ENCODE measurements around the gene DNAJB6. TPM values are rescaled to one million over a fixed set of nuclear protein-coding genes. Genes with fewer than 3 reads are reported as not detected.
A peak's percentile ranks its signal among the peaks of the same experiment; 100 is the strongest.

Gene DNAJB6
- total RNA-seq, 1 experiment from 2014 or later, result 201 TPM

DNA sequence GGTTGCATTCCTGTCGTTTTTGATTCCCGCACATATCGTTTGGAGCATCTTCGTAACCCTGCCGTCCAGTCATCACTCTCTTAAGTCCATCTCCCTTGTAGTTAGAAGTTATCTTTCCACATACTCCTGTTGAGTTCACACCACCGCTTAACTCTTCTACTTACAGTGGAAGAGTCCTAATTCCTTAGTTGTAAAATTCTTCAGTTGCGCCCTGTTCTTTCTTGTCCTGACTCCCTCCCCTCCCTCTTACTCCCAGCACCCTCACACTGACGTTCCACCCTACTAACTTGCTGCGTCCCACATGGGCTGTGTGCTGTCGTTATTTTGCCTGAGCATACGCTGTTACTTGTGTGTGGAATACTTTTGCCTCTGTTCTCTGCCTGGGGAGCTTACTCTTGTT, 11.7 kb downstream of the DNAJB6 start:
- Histone ChIP-seq H3K36me3 (ENCODE audit: control insufficient read depth, insufficient read depth, low read length) (no peaks in the 10 kb centered on the region), H3K27me3 (ENCODE audit: control insufficient read depth, insufficient read depth, low read length) (no peaks in the 10 kb centered on the region), H3K4me1 (ENCODE audit: control insufficient read depth, insufficient read depth, low read length) (peaks cover 76% of the 10 kb centered on the region), H3K27ac (ENCODE audit: low read length) (peak overlapping the region; percentile 6; the same call in 1 of the 2 replicates), H3K9me3 (ENCODE audit: control insufficient read depth, insufficient read depth, low read depth, low read length) (no peaks in the 10 kb centered on the region), H3K4me3 (ENCODE audit: low read depth in 2 of 2, low read length in 2 of 2) (no peak overlapping the region)
- no peak for TF ChIP-seq TCF7L2 (IDR thresholded peaks at IDR 0.05; ENCODE audit: low read depth, low read length)
- no peak for TF ChIP-seq SIN3A (IDR thresholded peaks at IDR 0.05; ENCODE audit: borderline replicate concordance, insufficient read depth, low read depth, low read length)
- TF ChIP-seq, protein P1, sequence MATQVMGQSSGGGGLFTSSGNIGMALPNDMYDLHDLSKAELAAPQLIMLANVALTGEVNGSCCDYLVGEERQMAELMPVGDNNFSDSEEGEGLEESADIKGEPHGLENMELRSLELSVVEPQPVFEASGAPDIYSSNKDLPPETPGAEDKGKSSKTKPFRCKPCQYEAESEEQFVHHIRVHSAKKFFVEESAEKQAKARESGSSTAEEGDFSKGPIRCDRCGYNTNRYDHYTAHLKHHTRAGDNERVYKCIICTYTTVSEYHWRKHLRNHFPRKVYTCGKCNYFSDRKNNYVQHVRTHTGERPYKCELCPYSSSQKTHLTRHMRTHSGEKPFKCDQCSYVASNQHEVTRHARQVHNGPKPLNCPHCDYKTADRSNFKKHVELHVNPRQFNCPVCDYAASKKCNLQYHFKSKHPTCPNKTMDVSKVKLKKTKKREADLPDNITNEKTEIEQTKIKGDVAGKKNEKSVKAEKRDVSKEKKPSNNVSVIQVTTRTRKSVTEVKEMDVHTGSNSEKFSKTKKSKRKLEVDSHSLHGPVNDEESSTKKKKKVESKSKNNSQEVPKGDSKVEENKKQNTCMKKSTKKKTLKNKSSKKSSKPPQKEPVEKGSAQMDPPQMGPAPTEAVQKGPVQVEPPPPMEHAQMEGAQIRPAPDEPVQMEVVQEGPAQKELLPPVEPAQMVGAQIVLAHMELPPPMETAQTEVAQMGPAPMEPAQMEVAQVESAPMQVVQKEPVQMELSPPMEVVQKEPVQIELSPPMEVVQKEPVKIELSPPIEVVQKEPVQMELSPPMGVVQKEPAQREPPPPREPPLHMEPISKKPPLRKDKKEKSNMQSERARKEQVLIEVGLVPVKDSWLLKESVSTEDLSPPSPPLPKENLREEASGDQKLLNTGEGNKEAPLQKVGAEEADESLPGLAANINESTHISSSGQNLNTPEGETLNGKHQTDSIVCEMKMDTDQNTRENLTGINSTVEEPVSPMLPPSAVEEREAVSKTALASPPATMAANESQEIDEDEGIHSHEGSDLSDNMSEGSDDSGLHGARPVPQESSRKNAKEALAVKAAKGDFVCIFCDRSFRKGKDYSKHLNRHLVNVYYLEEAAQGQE (IDR thresholded peaks at IDR 0.05; ENCODE audit: insufficient read depth in 1 of 2, low read depth in 2 of 2, low read length in 1 of 2), result no peak
- TF ChIP-seq, protein P2, sequence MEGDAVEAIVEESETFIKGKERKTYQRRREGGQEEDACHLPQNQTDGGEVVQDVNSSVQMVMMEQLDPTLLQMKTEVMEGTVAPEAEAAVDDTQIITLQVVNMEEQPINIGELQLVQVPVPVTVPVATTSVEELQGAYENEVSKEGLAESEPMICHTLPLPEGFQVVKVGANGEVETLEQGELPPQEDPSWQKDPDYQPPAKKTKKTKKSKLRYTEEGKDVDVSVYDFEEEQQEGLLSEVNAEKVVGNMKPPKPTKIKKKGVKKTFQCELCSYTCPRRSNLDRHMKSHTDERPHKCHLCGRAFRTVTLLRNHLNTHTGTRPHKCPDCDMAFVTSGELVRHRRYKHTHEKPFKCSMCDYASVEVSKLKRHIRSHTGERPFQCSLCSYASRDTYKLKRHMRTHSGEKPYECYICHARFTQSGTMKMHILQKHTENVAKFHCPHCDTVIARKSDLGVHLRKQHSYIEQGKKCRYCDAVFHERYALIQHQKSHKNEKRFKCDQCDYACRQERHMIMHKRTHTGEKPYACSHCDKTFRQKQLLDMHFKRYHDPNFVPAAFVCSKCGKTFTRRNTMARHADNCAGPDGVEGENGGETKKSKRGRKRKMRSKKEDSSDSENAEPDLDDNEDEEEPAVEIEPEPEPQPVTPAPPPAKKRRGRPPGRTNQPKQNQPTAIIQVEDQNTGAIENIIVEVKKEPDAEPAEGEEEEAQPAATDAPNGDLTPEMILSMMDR (IDR thresholded peaks at IDR 0.05), result no peak
- TF ChIP-seq POLR2AphosphoS5 (IDR thresholded peaks at IDR 0.05; ENCODE audit: low read depth, low read length), result no peak
- intact Hi-C loops (cut with micrococcal nuclease; ENCODE audit: unreplicated experiment), result no loop called here
- DNase-seq (ENCODE audit: low read depth, low spot score) (no peak), ATAC-seq (no peak)
- in situ Hi-C loops (cut with HindIII; ENCODE audit: low pct_unique_long_range_greater_than_20kb, low sequenced_read_pairs), result no loop called here
- ChIA-PET POLR2A (interaction anchor here (0.7 kb wide), 1 partner anchor 14 kb away, joined by 3 read pairs; no protein-coding TSS in a partner anchor), CTCF (no interaction called here)
- BruUV-seq (replicated peaks), result no TSS peak

DNA sequence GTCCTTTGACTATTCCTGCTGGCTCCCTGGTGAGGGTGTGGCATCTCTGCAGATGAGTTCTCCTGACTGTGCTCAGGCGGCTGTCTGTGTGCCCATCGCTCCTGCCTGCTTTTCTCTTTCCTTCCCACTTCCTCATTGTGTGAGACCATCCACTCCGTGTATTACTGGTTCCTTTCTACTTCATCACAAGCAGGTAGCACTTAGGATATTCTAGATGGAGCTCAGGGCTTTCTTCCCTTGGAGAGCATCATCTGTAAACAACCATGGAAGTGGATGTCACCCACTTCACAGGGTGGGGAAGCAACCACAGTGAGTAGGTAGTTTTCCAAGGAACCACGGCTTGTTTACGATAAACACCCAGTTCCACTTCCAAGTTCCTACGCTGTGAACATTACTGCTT, 15.7 kb downstream of the DNAJB6 start:
- Histone ChIP-seq H3K4me3 (ENCODE audit: low read depth in 2 of 2, low read length in 2 of 2) (no peak overlapping the region), H3K4me1 (ENCODE audit: control insufficient read depth, insufficient read depth, low read length) (peaks cover 79% of the 10 kb centered on the region), H3K27me3 (ENCODE audit: control insufficient read depth, insufficient read depth, low read length) (no peaks in the 10 kb centered on the region), H3K36me3 (ENCODE audit: control insufficient read depth, insufficient read depth, low read length) (no peaks in the 10 kb centered on the region), H3K9me3 (ENCODE audit: control insufficient read depth, insufficient read depth, low read depth, low read length) (no peaks in the 10 kb centered on the region), H3K27ac (ENCODE audit: low read length) (peak overlapping the region; percentile 45; the same call in 1 of the 2 replicates)
- CTCF ChIA-PET, result no interaction called here
- intact Hi-C loops (cut with micrococcal nuclease; ENCODE audit: unreplicated experiment), result loop anchor here (1.0 kb wide), 1 partner anchor 19 kb away; no protein-coding TSS in a partner anchor
- DNase-seq (ENCODE audit: low read depth, low spot score) (no peak), ATAC-seq (peak; percentile 22; the same call in 1 of the 2 replicates)
- TF ChIP-seq POLR2AphosphoS5 (IDR thresholded peaks at IDR 0.05; ENCODE audit: low read depth, low read length), result no peak
- no peak for TF ChIP-seq TCF7L2 (IDR thresholded peaks at IDR 0.05; ENCODE audit: low read depth, low read length)
- TF ChIP-seq, protein P1 (IDR thresholded peaks at IDR 0.05; ENCODE audit: insufficient read depth in 1 of 2, low read depth in 2 of 2, low read length in 1 of 2), result no peak
- no peak for TF ChIP-seq SIN3A (IDR thresholded peaks at IDR 0.05; ENCODE audit: borderline replicate concordance, insufficient read depth, low read depth, low read length)
- TF ChIP-seq, protein P2 (IDR thresholded peaks at IDR 0.05), result no peak
- in situ Hi-C loops (cut with HindIII; ENCODE audit: low pct_unique_long_range_greater_than_20kb, low sequenced_read_pairs), result no loop called here
- no TSS peak for BruUV-seq (replicated peaks)
- POLR2A ChIA-PET, result no interaction called here
